ENCODE data around the gene RNF150.

The RNF150 gene

DNA sequence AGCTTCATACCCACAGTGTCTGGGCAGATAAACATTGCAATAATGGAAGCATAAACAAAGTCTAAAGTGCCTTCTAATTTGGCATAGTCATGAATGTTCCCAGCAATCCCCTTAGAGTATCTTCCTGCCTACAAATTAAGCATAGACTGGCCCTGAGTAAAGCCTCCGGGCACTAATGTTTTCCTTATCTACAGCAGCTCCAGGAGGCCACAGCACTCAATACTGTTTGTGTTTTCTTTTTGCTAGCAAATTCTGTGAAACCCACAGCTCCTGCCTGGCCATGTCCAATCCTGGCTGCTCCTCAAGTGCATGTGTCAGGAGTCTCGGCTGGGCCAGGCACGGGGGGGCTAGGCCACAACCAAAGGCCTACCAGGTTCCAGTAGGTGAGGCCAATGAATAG lies 274.4 kb downstream of the RNF150 start:
- Histone ChIP-seq H3K4me1 (ENCODE audit: control insufficient read depth, insufficient read depth, low read length) (peaks cover 4% of the 10 kb centered on the region), H3K9me3 (ENCODE audit: control insufficient read depth, low read length) (no peaks in the 10 kb centered on the region), H3K27me3 (ENCODE audit: control insufficient read depth, insufficient read depth, low read length, poor library complexity, severe bottlenecking) (no peaks in the 10 kb centered on the region), H3K27ac (ENCODE audit: insufficient read depth, low read depth, low read length, poor library complexity, severe bottlenecking) (no peak overlapping the region), H3K4me3 (ENCODE audit: insufficient read depth, low read depth, low read length) (no peak overlapping the region), H3K36me3 (ENCODE audit: control insufficient read depth, insufficient read depth, low read length) (no peaks in the 10 kb centered on the region)
- 89 to 93% methylated on average over 3 of the region's 3 CpGs for WGBS, 2 experiments

DNA sequence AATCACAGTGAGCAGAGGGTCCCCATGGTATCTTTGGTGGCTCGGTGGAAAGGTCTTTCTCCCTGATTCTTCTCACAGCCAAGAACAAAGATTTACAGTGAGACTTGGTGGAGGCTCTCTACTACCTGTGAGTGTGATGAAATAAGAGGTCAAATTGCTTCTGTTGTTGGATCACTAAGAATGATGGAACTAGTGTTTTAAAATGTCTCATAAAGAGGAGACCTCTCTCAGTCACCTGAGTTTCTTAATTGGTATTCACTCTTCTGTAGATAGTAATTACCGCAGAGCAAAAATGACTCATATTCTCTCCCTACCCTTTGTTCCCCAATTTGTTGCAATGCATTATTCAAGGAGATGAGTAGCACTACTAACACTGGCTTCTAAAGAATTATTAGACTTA lies 276.2 kb downstream of the RNF150 start:
- Histone ChIP-seq H3K27me3 (ENCODE audit: control insufficient read depth, insufficient read depth, low read length, poor library complexity, severe bottlenecking) (no peaks in the 10 kb centered on the region), H3K9me3 (ENCODE audit: control insufficient read depth, low read length) (no peaks in the 10 kb centered on the region), H3K27ac (ENCODE audit: insufficient read depth, low read depth, low read length, poor library complexity, severe bottlenecking) (no peak overlapping the region), H3K36me3 (ENCODE audit: control insufficient read depth, insufficient read depth, low read length) (no peaks in the 10 kb centered on the region), H3K4me3 (ENCODE audit: insufficient read depth, low read depth, low read length) (no peak overlapping the region), H3K4me1 (ENCODE audit: control insufficient read depth, insufficient read depth, low read length) (peaks cover 4% of the 10 kb centered on the region)
- 67 to 93% methylated on average over 2 of the region's 2 CpGs for WGBS, 2 experiments

DNA sequence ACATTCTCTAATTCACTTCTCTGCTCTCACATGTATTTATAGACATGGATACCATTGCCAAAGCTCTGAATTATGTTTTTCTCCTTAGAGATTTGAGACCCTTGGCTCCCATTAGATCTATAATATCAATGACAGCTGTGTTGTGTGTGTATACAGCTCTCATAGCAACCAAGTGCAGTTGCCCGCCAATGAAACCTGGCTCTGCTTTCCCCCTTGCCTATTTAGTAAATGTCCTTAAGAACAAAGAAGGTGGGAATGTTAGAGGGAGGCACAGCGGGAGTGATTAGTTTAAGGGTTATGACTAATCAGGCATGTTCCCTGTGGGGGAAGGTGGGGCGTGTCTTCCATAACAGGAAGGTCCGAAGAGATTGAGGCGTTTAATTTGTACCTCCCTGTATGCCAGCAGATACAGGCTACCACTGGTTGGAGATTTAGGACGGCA lies 276.6 kb downstream of the RNF150 start:
- Histone ChIP-seq H3K4me1 (ENCODE audit: control insufficient read depth, insufficient read depth, low read length) (peaks cover 4% of the 10 kb centered on the region), H3K27me3 (ENCODE audit: control insufficient read depth, insufficient read depth, low read length, poor library complexity, severe bottlenecking) (no peaks in the 10 kb centered on the region), H3K27ac (ENCODE audit: insufficient read depth, low read depth, low read length, poor library complexity, severe bottlenecking) (no peak overlapping the region), H3K36me3 (ENCODE audit: control insufficient read depth, insufficient read depth, low read length) (no peaks in the 10 kb centered on the region), H3K4me3 (ENCODE audit: insufficient read depth, low read depth, low read length) (no peak overlapping the region), H3K9me3 (ENCODE audit: control insufficient read depth, low read length) (no peaks in the 10 kb centered on the region)
- WGBS, 2 experiments = 50 to 62% methylated on average over 6 of the region's 6 CpGs

DNA sequence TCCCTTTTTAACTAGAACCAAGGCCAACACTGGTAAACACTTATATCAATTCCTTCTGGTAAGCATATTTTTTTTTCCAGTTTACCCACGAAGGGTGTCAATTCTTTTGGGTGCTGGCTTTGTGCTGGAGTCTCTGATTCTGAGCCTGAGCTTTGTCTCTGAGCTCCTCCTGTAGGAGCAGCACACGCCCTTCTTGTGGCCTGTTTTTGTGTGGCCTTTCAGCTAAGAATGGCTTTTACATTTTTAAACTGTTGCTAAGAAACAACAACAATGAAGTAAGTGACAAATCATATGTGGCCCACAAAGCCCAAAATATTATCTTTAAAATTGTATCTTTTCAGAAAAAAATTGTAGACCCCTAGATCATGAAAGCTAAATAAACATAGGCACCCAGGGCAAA lies 279.1 kb downstream of the RNF150 start:
- H3K36me3 ChIP-seq (ENCODE audit: control insufficient read depth, insufficient read depth, low read length) = no peaks in the 10 kb centered on the region
- H3K27me3 ChIP-seq (ENCODE audit: control insufficient read depth, insufficient read depth, low read length, poor library complexity, severe bottlenecking) = no peaks in the 10 kb centered on the region
- no peaks in the 10 kb centered on the region for H3K9me3 ChIP-seq (ENCODE audit: control insufficient read depth, low read length)
- 69 to 78% methylated on average over 2 of the region's 2 CpGs for WGBS, 2 experiments
- H3K27ac ChIP-seq (ENCODE audit: insufficient read depth, low read depth, low read length, poor library complexity, severe bottlenecking) = no peak overlapping the region
- peaks cover 4% of the 10 kb centered on the region for H3K4me1 ChIP-seq (ENCODE audit: control insufficient read depth, insufficient read depth, low read length)
- no peak overlapping the region for H3K4me3 ChIP-seq (ENCODE audit: insufficient read depth, low read depth, low read length)

DNA sequence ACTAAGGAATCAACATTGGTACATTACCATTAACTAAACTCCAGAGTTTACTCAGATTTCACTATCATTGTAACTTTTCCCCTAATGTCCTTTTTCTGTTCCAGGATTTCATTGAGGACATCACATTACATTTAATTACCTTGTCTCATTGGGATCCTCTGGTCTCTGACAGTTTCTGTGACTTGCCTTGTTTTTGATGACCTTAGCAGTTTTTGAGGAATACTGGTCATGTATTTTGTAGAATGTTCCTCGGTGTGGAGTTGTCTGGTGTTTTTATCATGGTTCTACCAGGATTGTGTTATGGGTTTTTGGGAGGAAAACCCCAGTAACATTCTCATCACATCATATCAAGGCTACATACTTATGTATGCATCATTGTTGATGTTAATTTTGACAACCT lies 281.5 kb downstream of the RNF150 start:
- Histone ChIP-seq H3K27me3 (ENCODE audit: control insufficient read depth, insufficient read depth, low read length, poor library complexity, severe bottlenecking) (no peaks in the 10 kb centered on the region), H3K27ac (ENCODE audit: insufficient read depth, low read depth, low read length, poor library complexity, severe bottlenecking) (no peak overlapping the region), H3K9me3 (ENCODE audit: control insufficient read depth, low read length) (no peaks in the 10 kb centered on the region), H3K4me1 (ENCODE audit: control insufficient read depth, insufficient read depth, low read length) (peaks cover 3% of the 10 kb centered on the region), H3K36me3 (ENCODE audit: control insufficient read depth, insufficient read depth, low read length) (no peaks in the 10 kb centered on the region), H3K4me3 (ENCODE audit: insufficient read depth, low read depth, low read length) (no peak overlapping the region)
- 100% methylated on average over 1 of the region's 1 CpG; no CpG with 5 or more reads in 1 of the 2 experiments for WGBS, 2 experiments

DNA sequence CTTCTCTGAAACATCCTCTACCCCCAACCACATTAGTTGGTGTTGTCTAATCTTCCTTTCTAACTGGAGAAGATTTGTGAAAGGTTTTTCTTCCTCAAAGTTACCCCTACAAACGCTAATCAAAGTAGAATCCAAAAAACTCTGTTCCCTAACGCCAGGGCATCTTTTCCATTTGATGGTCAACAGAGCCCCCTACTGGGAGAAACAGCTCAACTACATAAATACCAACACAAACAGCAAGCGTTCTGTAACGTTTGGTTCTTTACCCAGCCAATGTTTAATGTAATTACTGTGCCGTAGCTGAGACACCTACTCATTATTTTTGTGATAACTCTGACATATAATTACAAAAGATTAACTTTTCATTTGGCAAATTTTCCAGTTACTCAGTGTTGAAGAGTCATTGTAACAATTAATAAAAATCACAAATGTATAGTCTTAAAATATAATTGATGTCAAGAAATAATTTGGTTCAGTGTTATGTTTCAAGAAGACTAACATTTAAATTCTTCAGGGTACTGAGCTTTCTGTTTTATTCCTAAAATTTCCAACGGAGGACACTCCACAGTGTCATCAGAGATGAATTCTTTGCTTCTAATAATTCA lies 282.1 kb downstream of the RNF150 start:
- no peaks in the 10 kb centered on the region for H3K4me1 ChIP-seq (ENCODE audit: control insufficient read depth, insufficient read depth, low read length)
- no peak overlapping the region for H3K4me3 ChIP-seq (ENCODE audit: insufficient read depth, low read depth, low read length)
- H3K36me3 ChIP-seq (ENCODE audit: control insufficient read depth, insufficient read depth, low read length) = no peaks in the 10 kb centered on the region
- H3K27me3 ChIP-seq (ENCODE audit: control insufficient read depth, insufficient read depth, low read length, poor library complexity, severe bottlenecking) = no peaks in the 10 kb centered on the region
- WGBS, 2 experiments = 0 to 17% methylated on average over 4 to 5 of the region's 6 CpGs
- no peak overlapping the region for H3K27ac ChIP-seq (ENCODE audit: insufficient read depth, low read depth, low read length, poor library complexity, severe bottlenecking)
- H3K9me3 ChIP-seq (ENCODE audit: control insufficient read depth, low read length) = no peaks in the 10 kb centered on the region

DNA sequence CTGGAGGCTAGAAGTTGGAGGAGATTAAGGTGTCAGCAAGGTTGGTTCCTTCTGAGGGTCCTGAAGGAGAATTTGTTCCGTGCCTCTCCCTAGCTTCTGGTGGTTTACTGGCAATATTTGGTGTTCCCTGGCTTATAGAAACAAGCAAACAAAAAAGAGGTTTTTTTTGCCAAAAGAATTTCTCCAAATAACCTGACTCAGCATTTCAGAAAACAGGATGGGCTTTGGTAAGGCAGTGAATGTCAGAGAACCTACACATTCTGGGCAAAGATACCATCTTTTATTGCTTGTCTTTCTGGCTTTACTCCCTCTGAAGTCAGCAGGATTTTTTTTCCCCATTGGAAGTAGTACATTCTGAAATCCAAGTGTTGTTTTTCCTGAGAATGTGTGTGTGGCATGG lies 283.7 kb downstream of the RNF150 start:
- WGBS, 2 experiments = 85 to 92% methylated on average over 1 of the region's 1 CpG
- Histone ChIP-seq H3K27ac (ENCODE audit: insufficient read depth, low read depth, low read length, poor library complexity, severe bottlenecking) (no peak overlapping the region), H3K9me3 (ENCODE audit: control insufficient read depth, low read length) (no peaks in the 10 kb centered on the region), H3K4me1 (ENCODE audit: control insufficient read depth, insufficient read depth, low read length) (no peaks in the 10 kb centered on the region), H3K36me3 (ENCODE audit: control insufficient read depth, insufficient read depth, low read length) (no peaks in the 10 kb centered on the region), H3K4me3 (ENCODE audit: insufficient read depth, low read depth, low read length) (no peak overlapping the region), H3K27me3 (ENCODE audit: control insufficient read depth, insufficient read depth, low read length, poor library complexity, severe bottlenecking) (no peaks in the 10 kb centered on the region)

DNA sequence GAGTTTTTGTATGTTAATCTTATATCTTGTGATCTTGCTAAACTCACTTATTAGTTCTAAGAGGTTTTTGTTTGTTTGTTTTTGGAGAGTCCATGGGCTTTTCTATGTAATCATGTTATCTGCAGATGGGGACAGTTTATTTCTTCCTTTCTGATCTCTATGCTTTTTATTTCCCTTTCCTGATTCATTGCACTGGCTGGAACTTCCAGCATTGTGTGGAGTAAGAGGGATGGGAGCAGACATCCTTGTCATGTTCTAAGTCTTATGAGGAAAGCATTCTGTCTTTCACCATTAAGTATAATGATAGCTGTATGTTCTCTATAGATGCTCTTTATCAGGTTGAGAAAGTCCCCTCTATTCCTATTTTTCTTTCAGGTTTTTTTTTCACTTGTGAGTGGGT lies 286.5 kb downstream of the RNF150 start:
- Histone ChIP-seq H3K4me3 (ENCODE audit: insufficient read depth, low read depth, low read length) (no peak overlapping the region), H3K27ac (ENCODE audit: insufficient read depth, low read depth, low read length, poor library complexity, severe bottlenecking) (no peak overlapping the region), H3K27me3 (ENCODE audit: control insufficient read depth, insufficient read depth, low read length, poor library complexity, severe bottlenecking) (no peaks in the 10 kb centered on the region), H3K4me1 (ENCODE audit: control insufficient read depth, insufficient read depth, low read length) (no peaks in the 10 kb centered on the region), H3K36me3 (ENCODE audit: control insufficient read depth, insufficient read depth, low read length) (no peaks in the 10 kb centered on the region), H3K9me3 (ENCODE audit: control insufficient read depth, low read length) (no peaks in the 10 kb centered on the region)

DNA sequence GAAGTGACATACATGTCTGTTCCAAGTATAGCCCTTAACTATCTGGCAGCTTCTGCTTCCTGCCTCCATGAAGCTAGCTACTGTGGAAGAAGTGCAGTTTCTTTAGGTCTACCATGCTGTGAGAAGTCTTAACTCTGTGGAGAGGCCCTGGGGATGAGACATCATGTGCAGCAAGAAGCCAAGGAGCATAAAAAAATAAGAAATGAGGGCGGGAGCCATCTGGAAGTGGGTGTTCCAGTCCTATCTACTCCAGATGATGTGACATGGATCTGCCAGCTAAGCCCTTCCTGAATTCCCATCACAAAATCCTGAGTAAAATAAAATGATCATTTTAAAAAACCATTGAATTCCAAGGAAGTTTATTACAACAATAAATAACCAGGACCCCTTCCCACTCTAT lies 289.2 kb downstream of the RNF150 start:
- Histone ChIP-seq H3K4me1 (ENCODE audit: control insufficient read depth, insufficient read depth, low read length) (no peaks in the 10 kb centered on the region), H3K27me3 (ENCODE audit: control insufficient read depth, insufficient read depth, low read length, poor library complexity, severe bottlenecking) (no peaks in the 10 kb centered on the region), H3K4me3 (ENCODE audit: insufficient read depth, low read depth, low read length) (no peak overlapping the region), H3K36me3 (ENCODE audit: control insufficient read depth, insufficient read depth, low read length) (no peaks in the 10 kb centered on the region), H3K9me3 (ENCODE audit: control insufficient read depth, low read length) (peaks cover 2% of the 10 kb centered on the region), H3K27ac (ENCODE audit: insufficient read depth, low read depth, low read length, poor library complexity, severe bottlenecking) (no peak overlapping the region)
- WGBS, 2 experiments = 87 to 89% methylated on average over 1 of the region's 1 CpG

DNA sequence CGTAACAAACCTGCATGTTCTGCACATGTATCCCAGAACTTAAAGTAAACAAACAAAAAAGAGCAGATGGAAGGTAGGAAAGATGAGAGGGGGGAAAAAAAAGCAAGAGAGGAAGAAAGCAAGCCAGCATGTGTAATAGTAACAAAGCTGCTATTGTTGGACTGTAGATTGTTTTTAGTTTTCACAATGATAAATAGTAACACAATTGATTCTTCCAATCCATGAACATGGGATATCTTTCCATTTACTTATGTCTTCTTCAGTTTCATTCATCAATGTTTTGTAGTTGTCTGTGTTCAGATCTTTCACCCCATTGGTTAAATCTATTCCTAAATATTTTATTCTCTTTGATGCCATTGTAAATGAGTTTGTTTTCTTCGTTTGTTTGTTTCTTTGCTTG lies 292.1 kb downstream of the RNF150 start:
- no peak overlapping the region for H3K4me3 ChIP-seq (ENCODE audit: insufficient read depth, low read depth, low read length)
- no peak overlapping the region for H3K27ac ChIP-seq (ENCODE audit: insufficient read depth, low read depth, low read length, poor library complexity, severe bottlenecking)
- peaks cover 2% of the 10 kb centered on the region for H3K9me3 ChIP-seq (ENCODE audit: control insufficient read depth, low read length)
- no peaks in the 10 kb centered on the region for H3K27me3 ChIP-seq (ENCODE audit: control insufficient read depth, insufficient read depth, low read length, poor library complexity, severe bottlenecking)
- 82 to 94% methylated on average over 2 of the region's 2 CpGs for WGBS, 2 experiments
- no peaks in the 10 kb centered on the region for H3K36me3 ChIP-seq (ENCODE audit: control insufficient read depth, insufficient read depth, low read length)
- H3K4me1 ChIP-seq (ENCODE audit: control insufficient read depth, insufficient read depth, low read length) = no peaks in the 10 kb centered on the region

All from ectodermal cell (in vitro differentiated cells).